Gastrocnemius medialis (tissue), 4 donors: ENCODE results near the gene ST14.

Experiments used
- POLR2A ChIP-seq, 2 donors: fragments of 450-650 bp; IDR thresholded peaks; one replicate each; pipeline ENCODE4 v1.6.1; 2017; ENCODE audit warnings: antibody characterized with exemption in 2 of 2, mild to moderate bottlenecking in 2 of 2, moderate library complexity in 2 of 2
- TF ChIP-seq, protein P1 (sequence below), 5 experiments: fragments of 450-650 bp in 3 of 5; fragments of 200-600 bp in 2 of 5; sonication (generic) in 2 of 5; IDR thresholded peaks in 4 of 5; conservative IDR thresholded peaks in 1 of 5; 1 replicate in 4 of 5; 2 replicates in 1 of 5; pipeline ENCODE4 v1.5.1; 2016 to 2019; ENCODE audit warnings: antibody characterized with exemption in 5 of 5, mild to moderate bottlenecking in 3 of 5, moderate library complexity in 3 of 5

GRCh38 chr11:130144861-130145281 is 14.7 kb upstream of the ST14 start:
- TF ChIP-seq, protein P1, sequence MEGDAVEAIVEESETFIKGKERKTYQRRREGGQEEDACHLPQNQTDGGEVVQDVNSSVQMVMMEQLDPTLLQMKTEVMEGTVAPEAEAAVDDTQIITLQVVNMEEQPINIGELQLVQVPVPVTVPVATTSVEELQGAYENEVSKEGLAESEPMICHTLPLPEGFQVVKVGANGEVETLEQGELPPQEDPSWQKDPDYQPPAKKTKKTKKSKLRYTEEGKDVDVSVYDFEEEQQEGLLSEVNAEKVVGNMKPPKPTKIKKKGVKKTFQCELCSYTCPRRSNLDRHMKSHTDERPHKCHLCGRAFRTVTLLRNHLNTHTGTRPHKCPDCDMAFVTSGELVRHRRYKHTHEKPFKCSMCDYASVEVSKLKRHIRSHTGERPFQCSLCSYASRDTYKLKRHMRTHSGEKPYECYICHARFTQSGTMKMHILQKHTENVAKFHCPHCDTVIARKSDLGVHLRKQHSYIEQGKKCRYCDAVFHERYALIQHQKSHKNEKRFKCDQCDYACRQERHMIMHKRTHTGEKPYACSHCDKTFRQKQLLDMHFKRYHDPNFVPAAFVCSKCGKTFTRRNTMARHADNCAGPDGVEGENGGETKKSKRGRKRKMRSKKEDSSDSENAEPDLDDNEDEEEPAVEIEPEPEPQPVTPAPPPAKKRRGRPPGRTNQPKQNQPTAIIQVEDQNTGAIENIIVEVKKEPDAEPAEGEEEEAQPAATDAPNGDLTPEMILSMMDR (IDR thresholded peaks at IDR 0.05 in 4 of 5, conservative IDR thresholded peaks at IDR 0.05 in 1 of 5): no peak
- TF ChIP-seq POLR2A (IDR thresholded peaks at IDR 0.05): no peak
